ENCODE data around the gene LAMA2. TPM values are rescaled to one million over a fixed set of nuclear protein-coding genes. Genes with fewer than 3 reads are reported as not detected.
A peak's percentile ranks its signal among the peaks of the same experiment; 100 is the strongest.

LAMA2 gene
- total RNA-seq, 5 donors from 2014 or later (not counting 1 experiment from before 2014, with no cell fraction given): 0.30 to 0.62 (median 0.45) TPM

GRCh38 chr6:129368970-129369369 is 486.0 kb downstream of the LAMA2 start:
- no CpG with 5 or more reads among the region's 2 CpGs for WGBS (ENCODE audit: insufficient coverage)
- no peaks in the 10 kb centered on the region for H3K27me3 Mint-ChIP-seq
- H3K4me3 Mint-ChIP-seq: no peak overlapping the region
- ChIA-PET CTCF (interaction anchor here in 1 of 2 donors (0.7 kb wide), 1 partner anchor 151 kb away, joined by 3 read pairs; no protein-coding TSS in a partner anchor), POLR2A (no interaction called here)
- H3K9me3 Mint-ChIP-seq: no peaks in the 10 kb centered on the region
- no peaks in the 10 kb centered on the region for H3K27me3 ChIP-seq (replicated peaks in 1 of 2; ENCODE audit: control insufficient read depth in 2 of 2, extremely low read depth in 1 of 2, insufficient read depth in 2 of 2, low read length in 1 of 2)
- no peaks in the 10 kb centered on the region for H3K36me3 ChIP-seq (ENCODE audit: control insufficient read depth in 2 of 2, extremely low read depth in 1 of 2, insufficient read depth in 1 of 2, low read length in 1 of 2)
- H3K36me3 Mint-ChIP-seq: no peaks in the 10 kb centered on the region
- ATAC-seq (replicated peaks in 1 of 4) (no peak), DNase-seq (no peak)
- H3K27ac ChIP-seq (ENCODE audit: low read length): no peak overlapping the region
- no peaks in the 10 kb centered on the region for H3K4me1 ChIP-seq (ENCODE audit: control insufficient read depth in 1 of 2, extremely low read depth in 1 of 2, insufficient read depth in 2 of 2, low read length in 2 of 2)
- no peak overlapping the region for H3K4me3 ChIP-seq (ENCODE audit: control insufficient read depth in 1 of 2, extremely low read depth in 1 of 2, low read length in 1 of 2)
- no peak overlapping the region for H3K27ac Mint-ChIP-seq
- no peaks in the 10 kb centered on the region for H3K9me3 ChIP-seq
- H3K4me1 Mint-ChIP-seq: peaks cover 0 to 17% (median 12%) of the 10 kb centered on the region in 3 donors

GRCh38 chr6:129369737-129370136 is 486.8 kb downstream of the LAMA2 start:
- ChIA-PET CTCF (interaction anchor here in 1 of 2 donors (1.0 to 1.7 kb wide), 4 partner anchors 9 to 1632 kb away, joined by 3 to 8 read pairs (median 4); no protein-coding TSS in a partner anchor), POLR2A (interaction anchor here in 1 of 2 donors (0.6 kb wide), 1 partner anchor 8 kb away, joined by 3 read pairs; no protein-coding TSS in a partner anchor)
- Mint-ChIP-seq H3K27me3 (no peaks in the 10 kb centered on the region), H3K4me1 (peaks cover 0 to 17% (median 12%) of the 10 kb centered on the region in 3 donors), H3K9me3 (no peaks in the 10 kb centered on the region), H3K27ac (no peak overlapping the region), H3K36me3 (no peaks in the 10 kb centered on the region), H3K4me3 (no peak overlapping the region)
- no peak for ATAC-seq (replicated peaks in 1 of 4)
- DNase-seq: no peak
- H3K4me1 ChIP-seq (ENCODE audit: control insufficient read depth in 1 of 2, extremely low read depth in 1 of 2, insufficient read depth in 2 of 2, low read length in 2 of 2): no peaks in the 10 kb centered on the region
- H3K4me3 ChIP-seq (ENCODE audit: control insufficient read depth in 1 of 2, extremely low read depth in 1 of 2, low read length in 1 of 2): no peak overlapping the region
- no peaks in the 10 kb centered on the region for H3K36me3 ChIP-seq (ENCODE audit: control insufficient read depth in 2 of 2, extremely low read depth in 1 of 2, insufficient read depth in 1 of 2, low read length in 1 of 2)
- no peak overlapping the region for H3K27ac ChIP-seq (ENCODE audit: low read length)
- 100% methylated on average over 2 of the region's 5 CpGs for WGBS (ENCODE audit: insufficient coverage)
- H3K9me3 ChIP-seq: no peaks in the 10 kb centered on the region
- H3K27me3 ChIP-seq (replicated peaks in 1 of 2; ENCODE audit: control insufficient read depth in 2 of 2, extremely low read depth in 1 of 2, insufficient read depth in 2 of 2, low read length in 1 of 2): peaks cover 0 to 2% of the 10 kb centered on the region in 2 experiments

GRCh38 chr6:129370268-129370916 is 487.5 kb downstream of the LAMA2 start:
- H3K27ac ChIP-seq (ENCODE audit: low read length): no peak overlapping the region
- peak overlapping the region in 2 of 3 donors; percentile 18 to 45 for H3K4me3 Mint-ChIP-seq
- H3K27ac Mint-ChIP-seq: no peak overlapping the region
- ATAC-seq (replicated peaks in 1 of 4) (peak in 2 of 4 experiments; percentile 38), DNase-seq (peak in 27 of 35 experiments; percentile 3 to 65 (median 30))
- H3K36me3 ChIP-seq (ENCODE audit: control insufficient read depth in 2 of 2, extremely low read depth in 1 of 2, insufficient read depth in 1 of 2, low read length in 1 of 2): no peaks in the 10 kb centered on the region
- no peaks in the 10 kb centered on the region for H3K27me3 Mint-ChIP-seq
- no peak overlapping the region for H3K4me3 ChIP-seq (ENCODE audit: control insufficient read depth in 1 of 2, extremely low read depth in 1 of 2, low read length in 1 of 2)
- H3K36me3 Mint-ChIP-seq: no peaks in the 10 kb centered on the region
- peaks cover 0 to 2% of the 10 kb centered on the region in 2 experiments for H3K27me3 ChIP-seq (replicated peaks in 1 of 2; ENCODE audit: control insufficient read depth in 2 of 2, extremely low read depth in 1 of 2, insufficient read depth in 2 of 2, low read length in 1 of 2)
- no peaks in the 10 kb centered on the region for H3K9me3 ChIP-seq
- 1% methylated on average over 7 of the region's 9 CpGs for WGBS (ENCODE audit: insufficient coverage)
- H3K4me1 ChIP-seq (ENCODE audit: control insufficient read depth in 1 of 2, extremely low read depth in 1 of 2, insufficient read depth in 2 of 2, low read length in 2 of 2): no peaks in the 10 kb centered on the region
- POLR2A ChIA-PET: no interaction called here
- CTCF ChIA-PET: interaction anchor here (0.6 to 1.7 kb wide), 12 partner anchors 10 to 1764 kb away, joined by 3 to 9 read pairs (median 3); no protein-coding TSS in a partner anchor
- H3K9me3 Mint-ChIP-seq: no peaks in the 10 kb centered on the region
- peaks cover 0 to 17% (median 12%) of the 10 kb centered on the region in 3 donors for H3K4me1 Mint-ChIP-seq

GRCh38 chr6:129381885-129382284 is 498.9 kb downstream of the LAMA2 start:
- H3K4me1 Mint-ChIP-seq: no peaks in the 10 kb centered on the region
- H3K36me3 Mint-ChIP-seq: no peaks in the 10 kb centered on the region
- H3K4me1 ChIP-seq (ENCODE audit: control insufficient read depth in 1 of 2, extremely low read depth in 1 of 2, insufficient read depth in 2 of 2, low read length in 2 of 2): no peaks in the 10 kb centered on the region
- no peaks in the 10 kb centered on the region for H3K9me3 Mint-ChIP-seq
- no peak overlapping the region for H3K4me3 Mint-ChIP-seq
- no peak overlapping the region for H3K27ac Mint-ChIP-seq
- ChIA-PET POLR2A (no interaction called here), CTCF (no interaction called here)
- H3K27me3 Mint-ChIP-seq: peaks cover 13 to 16% of the 10 kb centered on the region in 2 donors
- no peak for DNase-seq
- H3K27me3 ChIP-seq (replicated peaks in 1 of 2; ENCODE audit: control insufficient read depth in 2 of 2, extremely low read depth in 1 of 2, insufficient read depth in 2 of 2, low read length in 1 of 2): no peaks in the 10 kb centered on the region
- no peak overlapping the region for H3K4me3 ChIP-seq (ENCODE audit: control insufficient read depth in 1 of 2, extremely low read depth in 1 of 2, low read length in 1 of 2)
- H3K9me3 ChIP-seq: no peaks in the 10 kb centered on the region
- ATAC-seq (replicated peaks in 1 of 4): no peak
- no peaks in the 10 kb centered on the region for H3K36me3 ChIP-seq (ENCODE audit: control insufficient read depth in 2 of 2, extremely low read depth in 1 of 2, insufficient read depth in 1 of 2, low read length in 1 of 2)
- no peak overlapping the region for H3K27ac ChIP-seq (ENCODE audit: low read length)
- WGBS (ENCODE audit: insufficient coverage): no CpG with 5 or more reads among the region's 2 CpGs

GRCh38 chr6:129382916-129383315 is 500.0 kb downstream of the LAMA2 start:
- Histone ChIP-seq H3K36me3 (ENCODE audit: control insufficient read depth in 2 of 2, extremely low read depth in 1 of 2, insufficient read depth in 1 of 2, low read length in 1 of 2) (no peaks in the 10 kb centered on the region), H3K4me1 (ENCODE audit: control insufficient read depth in 1 of 2, extremely low read depth in 1 of 2, insufficient read depth in 2 of 2, low read length in 2 of 2) (no peaks in the 10 kb centered on the region), H3K27ac (ENCODE audit: low read length) (no peak overlapping the region), H3K4me3 (ENCODE audit: control insufficient read depth in 1 of 2, extremely low read depth in 1 of 2, low read length in 1 of 2) (no peak overlapping the region), H3K27me3 (replicated peaks in 1 of 2; ENCODE audit: control insufficient read depth in 2 of 2, extremely low read depth in 1 of 2, insufficient read depth in 2 of 2, low read length in 1 of 2) (no peaks in the 10 kb centered on the region), H3K9me3 (no peaks in the 10 kb centered on the region)
- no peaks in the 10 kb centered on the region for H3K9me3 Mint-ChIP-seq
- ChIA-PET CTCF (no interaction called here), POLR2A (no interaction called here)
- H3K36me3 Mint-ChIP-seq: no peaks in the 10 kb centered on the region
- H3K4me1 Mint-ChIP-seq: no peaks in the 10 kb centered on the region
- peaks cover 12 to 14% of the 10 kb centered on the region in 2 donors for H3K27me3 Mint-ChIP-seq
- ATAC-seq (replicated peaks in 1 of 4) (no peak), DNase-seq (no peak)
- no peak overlapping the region for H3K4me3 Mint-ChIP-seq
- H3K27ac Mint-ChIP-seq: no peak overlapping the region
- WGBS (ENCODE audit: insufficient coverage): 100% methylated on average over 3 of the region's 7 CpGs

- CTCF ChIA-PET: no interaction called here
- Mint-ChIP-seq H3K27ac (no peak overlapping the region), H3K9me3 (no peaks in the 10 kb centered on the region), H3K4me3 (no peak overlapping the region), H3K4me1 (no peaks in the 10 kb centered on the region), H3K36me3 (no peaks in the 10 kb centered on the region), H3K27me3 (peaks cover 6 to 10% of the 10 kb centered on the region in 2 donors)
- Histone ChIP-seq H3K27me3 (replicated peaks in 1 of 2; ENCODE audit: control insufficient read depth in 2 of 2, extremely low read depth in 1 of 2, insufficient read depth in 2 of 2, low read length in 1 of 2) (no peaks in the 10 kb centered on the region), H3K9me3 (no peaks in the 10 kb centered on the region), H3K4me1 (ENCODE audit: control insufficient read depth in 1 of 2, extremely low read depth in 1 of 2, insufficient read depth in 2 of 2, low read length in 2 of 2) (no peaks in the 10 kb centered on the region), H3K27ac (ENCODE audit: low read length) (no peak overlapping the region), H3K4me3 (ENCODE audit: control insufficient read depth in 1 of 2, extremely low read depth in 1 of 2, low read length in 1 of 2) (no peak overlapping the region), H3K36me3 (ENCODE audit: control insufficient read depth in 2 of 2, extremely low read depth in 1 of 2, insufficient read depth in 1 of 2, low read length in 1 of 2) (no peaks in the 10 kb centered on the region)
- no CpG with 5 or more reads among the region's 1 CpG for WGBS (ENCODE audit: insufficient coverage)
- POLR2A ChIA-PET: no interaction called here
- DNase-seq (no peak), ATAC-seq (replicated peaks in 1 of 4) (no peak)
Measured at GRCh38 chr6:129385117-129385516, 502.2 kb downstream of the LAMA2 start.

All from T-cell (primary cell).